Measurements from ENCODE around the gene NPDC1. TPM values are rescaled to one million over a fixed set of nuclear protein-coding genes. Genes with fewer than 3 reads are reported as not detected.

Gene NPDC1
- total and polyA plus RNA-seq, 2 of the 8 experiments (the other 6 are each of a cell fraction or from before 2014, with no cell fraction given) = 26.2 to 44.1 TPM

GRCh38 chr9:137038916-137039315 is 7.1 kb downstream of the NPDC1 start:
- WGBS, 2 experiments (ENCODE audit: extremely low coverage in 1 of 2, insufficient coverage in 1 of 2, insufficient read length in 1 of 2, insufficient replicate concordance in 2 of 2, low coverage in 1 of 2, low lambda C conversion rate in 2 of 2, missing lambda C conversion rate in 1 of 2) = 83% methylated on average over 9 of the region's 9 CpGs; no CpG with 5 or more reads in 1 of the 2 experiments
- no peak overlapping the region for H2BK12ac ChIP-seq (ENCODE audit: low read depth, low read length)
- H2AK5ac ChIP-seq (ENCODE audit: low read depth, low read length) = no peak overlapping the region
- no peak for DNase-seq (ENCODE audit: low read depth in 1 of 2, low spot score in 2 of 2)
- no peak overlapping the region for H3K18ac ChIP-seq (ENCODE audit: extremely low read depth, low read length)
- H3K27me3 ChIP-seq (replicated peaks in 1 of 4; ENCODE audit: control insufficient read depth in 3 of 4, extremely low read depth in 1 of 4, insufficient read depth in 3 of 4, low read length in 3 of 4) = no peaks in the 10 kb centered on the region; a peak in 3 of 7 replicates
- H4K20me1 ChIP-seq (replicated peaks in 1 of 2; ENCODE audit: control insufficient read depth in 1 of 2, insufficient read depth in 2 of 2, low read length in 2 of 2) = peaks cover 2 to 9% of the 10 kb centered on the region in 2 experiments
- no peak overlapping the region for H2BK120ac ChIP-seq (replicated peaks; ENCODE audit: low read depth, low read length)
- H4K91ac ChIP-seq (replicated peaks; ENCODE audit: insufficient read length, low read length) = no peak overlapping the region
- CTCF ChIA-PET (ENCODE audit: partially characterized antibody) = interaction anchor here (0.6 to 2.1 kb wide), 9 partner anchors 10 to 110 kb away, joined by 3 to 14 read pairs (median 3); partner anchors contain the start of gene ABCA2
- H3K79me1 ChIP-seq (ENCODE audit: low read depth, low read length) = peaks cover under 1% of the 10 kb centered on the region
- FAIRE-seq = no peak
- no peak overlapping the region for H3K14ac ChIP-seq (ENCODE audit: insufficient read length)
- H2AFZ ChIP-seq (ENCODE audit: low read length) = no peak overlapping the region
- H3K56ac ChIP-seq (replicated peaks; ENCODE audit: insufficient read length, low read depth, low read length) = no peak overlapping the region
- H3K9ac ChIP-seq (replicated peaks in 1 of 4; ENCODE audit: extremely low read depth in 1 of 4, low read depth in 3 of 4, low read length in 3 of 4) = no peak overlapping the region
- no peak overlapping the region for H4K5ac ChIP-seq (ENCODE audit: insufficient read length, low read depth, low read length)
- no peaks in the 10 kb centered on the region for H3K9me3 ChIP-seq (ENCODE audit: insufficient read depth in 2 of 2, low read depth in 1 of 2, low read length in 1 of 2)
- no peak overlapping the region for H3K23ac ChIP-seq (ENCODE audit: insufficient read length)
- no peak overlapping the region for H3K4me3 ChIP-seq (ENCODE audit: extremely low read depth in 1 of 4, insufficient read depth in 2 of 4, low read depth in 3 of 4, low read length in 4 of 4)
- H3K36me3 ChIP-seq (ENCODE audit: control insufficient read depth in 2 of 4, insufficient read depth in 4 of 4, low read length in 3 of 4) = peaks cover 0 to 3% (median 0%) of the 10 kb centered on the region in 4 experiments; a peak in 1 of 8 replicates
- no peaks in the 10 kb centered on the region for H3K23me2 ChIP-seq (ENCODE audit: low read depth, low read length)
- peaks cover 0 to 2% (median 0%) of the 10 kb centered on the region in 4 experiments; a peak in 4 of 7 replicates for H3K4me1 ChIP-seq (replicated peaks in 1 of 4; ENCODE audit: control insufficient read depth in 3 of 4, insufficient read depth in 4 of 4, low read length in 3 of 4)
- no peak overlapping the region for H2BK15ac ChIP-seq (ENCODE audit: low read length)
- H3K27ac ChIP-seq (ENCODE audit: low read depth, low read length) = no peak overlapping the region
- H2BK5ac ChIP-seq (ENCODE audit: low read depth, low read length) = no peak overlapping the region
- H3K4me2 ChIP-seq (ENCODE audit: insufficient read depth in 1 of 2, low read depth in 2 of 2, low read length in 2 of 2) = no peak overlapping the region
- peaks cover 0 to 3% of the 10 kb centered on the region in 2 experiments; a peak in 1 of 4 replicates for H3K79me2 ChIP-seq (ENCODE audit: control insufficient read depth in 1 of 2, insufficient read depth in 2 of 2, low read length in 2 of 2)
- no peak overlapping the region for H3K4ac ChIP-seq (replicated peaks; ENCODE audit: insufficient read length, low read depth, low read length)
- POLR2A ChIA-PET (ENCODE audit: partially characterized antibody) = no interaction called here
- no peak overlapping the region for H2BK20ac ChIP-seq (ENCODE audit: low read length)
- no peak overlapping the region for H4K8ac ChIP-seq (ENCODE audit: extremely low read depth, insufficient read depth, low read length)
- TF ChIP-seq BACH1 (IDR thresholded peaks at IDR 0.05; ENCODE audit: low read length) (no peak), SIN3A (conservative IDR thresholded peaks at IDR 0.05 in 1 of 2, IDR thresholded peaks at IDR 0.05 in 1 of 2; ENCODE audit: low read depth in 1 of 2, low read length in 2 of 2) (no peak), RFX5 (IDR thresholded peaks at IDR 0.05; ENCODE audit: borderline replicate concordance, low read depth, low read length) (no peak), GABPA (IDR thresholded peaks at IDR 0.05; ENCODE audit: borderline replicate concordance, insufficient read depth, low read length) (no peak), POLR2AphosphoS5 (IDR thresholded peaks at IDR 0.05; ENCODE audit: low read depth, low read length) (no peak), MAX (IDR thresholded peaks at IDR 0.05) (no peak), ATF3 (IDR thresholded peaks at IDR 0.05; ENCODE audit: insufficient read depth, low read depth, low read length) (no peak), RAD21 (IDR thresholded peaks at IDR 0.05 in 1 of 2, conservative IDR thresholded peaks at IDR 0.05 in 1 of 2; ENCODE audit: low read depth in 2 of 2, low read length in 2 of 2) (no peak), RXRA (IDR thresholded peaks at IDR 0.05; ENCODE audit: insufficient read depth, low read depth, low read length) (no peak), CTBP2 (IDR thresholded peaks at IDR 0.05; ENCODE audit: borderline replicate concordance, insufficient read depth, insufficient read length, low read length) (no peak), TAF7 (optimal IDR thresholded peaks at IDR 0.05; ENCODE audit: borderline replicate concordance, low read depth, low read length) (no peak), HDAC2 (IDR thresholded peaks at IDR 0.05; ENCODE audit: borderline replicate concordance in 1 of 2, low read depth in 2 of 2, low read length in 2 of 2) (no peak)
